Activated B cell treated with CpG ODN at 0.5 μM for 24 hours (primary cell): ENCODE measurements around the gene TLX2. TPM values are rescaled to one million over a fixed set of nuclear protein-coding genes. Genes with fewer than 3 reads are reported as not detected.
"Not testable (repeated sequence)": the region's sequence is repeated elsewhere in the genome, so short reads cannot be mapped to it uniquely, and the experiment has no call there.

ENCODE experiments used
- ATAC-seq: fragments of 200-7000 bp; cut with Tn5 transposase; one replicate; pipeline ENCODE4 v1.10.0; 2021; ENCODE audit warnings: low read depth, mild to moderate bottlenecking, moderate library complexity
- CTCF ChIA-PET: fragments of 350-600 bp; sonication (Branson Sonifier 250); formaldehyde crosslinking; loops from one replicate; lab custom pipeline; 2021; ENCODE audit warnings: antibody characterized with exemption; lab: Charles Lee
- POLR2A ChIA-PET: fragments of 350-600 bp; sonication (Branson Sonifier 250); formaldehyde crosslinking; loops from one replicate; lab custom pipeline; 2021; ENCODE audit warnings: antibody characterized with exemption; lab: Charles Lee
- DNase-seq: peaks from one replicate; pipeline ENCODE4 v3.0.0; 2022
- H3K27ac Mint-ChIP-seq: one replicate; pipeline ENCODE4 v1.8.0; 2020; ENCODE audit warnings: mixed read lengths
- H3K27me3 Mint-ChIP-seq: one replicate; pipeline ENCODE4 v1.8.0; 2021; ENCODE audit warnings: mixed read lengths
- H3K36me3 Mint-ChIP-seq: one replicate; pipeline ENCODE4 v1.8.0; 2021; ENCODE audit warnings: low read depth, mixed read lengths
- H3K4me1 Mint-ChIP-seq: one replicate; pipeline ENCODE4 v1.8.0; 2021; ENCODE audit warnings: mixed read lengths
- H3K4me3 Mint-ChIP-seq: one replicate; pipeline ENCODE4 v1.8.0; 2020; ENCODE audit warnings: mild to moderate bottlenecking, mixed read lengths
- H3K9me3 Mint-ChIP-seq: one replicate; pipeline ENCODE4 v1.8.0; 2020; ENCODE audit warnings: mixed read lengths
- CTCF ChIP-seq: fragments of 200-600 bp; IDR thresholded peaks from one replicate; pipeline ENCODE4 v1.8.0; 2022; ENCODE audit warnings: antibody characterized with exemption, mild to moderate bottlenecking
- intact Hi-C: fragments of 100-400 bp; cut with micrococcal nuclease; formaldehyde crosslinking; loops from one replicate; pipeline ENCODE4 v1.15.1; 2024
- total RNA-seq: library from RNA; stranded (reverse); gene quantifications from 2 replicates; pipeline ENCODE4 v1.2.3, GENCODE V29; 2022

The TLX2 gene
- total RNA-seq, result not detected in 2 replicates

- Mint-ChIP-seq H3K9me3 (no peaks in the 10 kb centered on the region), H3K36me3 (no peaks in the 10 kb centered on the region), H3K4me3 (peak within 1 kb of the TSS; percentile 66), H3K27me3 (peaks cover 52% of the 10 kb centered on the region), H3K4me1 (peaks cover 28% of the 10 kb centered on the region), H3K27ac (no peak within 1 kb of the TSS)
- no peak for TF ChIP-seq CTCF
- POLR2A ChIA-PET, result interaction anchor here (0.6 to 3.9 kb wide), 6 partner anchors 7 to 265 kb away, joined by 3 to 18 read pairs (median 3); partner anchors contain the start of genes MOGS and MRPL53
- DNase-seq (peak; percentile 30), ATAC-seq (no peak)
- CTCF ChIA-PET, result interaction anchor here (1.3 kb wide), 1 partner anchor 73 kb away, joined by 3 read pairs; no protein-coding TSS in a partner anchor
- intact Hi-C loops, result loop anchor here (2.0 to 10.0 kb wide), 2 partner anchors 16 to 340 kb away; partner anchors contain the start of genes LBX2 and MOB1A
Measured at GRCh38 chr2:74514368-74515270, at the start of gene TLX2. Gene TLX2 (plus strand): TSS chr2:74514450. CDS start chr2:74514807, 357 bp downstream.

- ATAC-seq, H3K27me3 Mint-ChIP-seq, H3K9me3 Mint-ChIP-seq, CTCF ChIA-PET, DNase-seq: not testable (repeated sequence)
- intact Hi-C loops, result loop anchor here (5.0 kb wide), 1 partner anchor 48 kb away; the partner anchor contains the start of genes C2orf81 and WDR54
- Mint-ChIP-seq H3K4me3 (peak overlapping the region; percentile 57), H3K36me3 (peaks cover 35% of the 10 kb centered on the region), H3K4me1 (peaks cover 26% of the 10 kb centered on the region), H3K27ac (peak overlapping the region; percentile 31)
- POLR2A ChIA-PET, result interaction anchor here (0.6 to 4.6 kb wide), 3 partner anchors 11 to 21 kb away, joined by 6 to 127 read pairs (median 78); partner anchors contain the start of genes CCDC142, INO80B, TTC31 and WBP1
Measured at GRCh38 chr2:74470742-74471141, 43.5 kb upstream of the TLX2 start.

- ChIA-PET CTCF (interaction anchor here (1.4 to 1.8 kb wide), 3 partner anchors 10 to 80 kb away, joined by 3 to 15 read pairs (median 9); partner anchors contain the start of genes CCDC142 and TTC31), POLR2A (interaction anchor here (0.6 to 4.6 kb wide), 7 partner anchors 10 to 692 kb away, joined by 4 to 127 read pairs (median 11); partner anchors contain the start of genes AUP1, C2orf81, CCDC142 and HTRA2)
- TF ChIP-seq CTCF, result no peak
- H3K27ac Mint-ChIP-seq, result peak overlapping the region; percentile 97
- H3K27me3 Mint-ChIP-seq, result no peaks in the 10 kb centered on the region
- intact Hi-C loops, result loop anchor here (1.0 to 5.0 kb wide), 5 partner anchors 7 to 58 kb away; partner anchors contain the start of genes AUP1, C2orf81, CCDC142 and HTRA2
- no peaks in the 10 kb centered on the region for H3K9me3 Mint-ChIP-seq
- DNase-seq (no peak), ATAC-seq (no peak)
- H3K36me3 Mint-ChIP-seq, result peaks cover 37% of the 10 kb centered on the region
- H3K4me1 Mint-ChIP-seq, result peaks cover 23% of the 10 kb centered on the region
- peak overlapping the region; percentile 97 for H3K4me3 Mint-ChIP-seq
Measured at GRCh38 chr2:74471332-74472065, 42.8 kb upstream of the TLX2 start.

GRCh38 chr2:74472086-74472944 lies 41.9 kb upstream of the TLX2 start, which contains the start of gene MRPL53:
Gene MRPL53 (minus strand): TSS chr2:74472680. CDS start chr2:74472660, 20 bp downstream.
- peak; percentile 91 for DNase-seq
- peak within 1 kb of the TSS; percentile 97 for H3K4me3 Mint-ChIP-seq
- peaks cover 40% of the 10 kb centered on the region for H3K36me3 Mint-ChIP-seq
- ATAC-seq, result peak; percentile 89
- peaks cover 23% of the 10 kb centered on the region for H3K4me1 Mint-ChIP-seq
- no peaks in the 10 kb centered on the region for H3K27me3 Mint-ChIP-seq
- POLR2A ChIA-PET, result interaction anchor here (0.6 to 4.6 kb wide), 18 partner anchors 10 to 294 kb away, joined by 3 to 127 read pairs (median 4); partner anchors contain the start of genes AUP1, C2orf81, CCDC142 and DQX1
- H3K9me3 Mint-ChIP-seq, result no peaks in the 10 kb centered on the region
- intact Hi-C loops, result loop anchor here (1.0 to 5.0 kb wide), 5 partner anchors 8 to 57 kb away; partner anchors contain the start of genes AUP1, C2orf81, CCDC142 and HTRA2
- peak within 1 kb of the TSS; percentile 97 for H3K27ac Mint-ChIP-seq
- no peak for TF ChIP-seq CTCF
- CTCF ChIA-PET, result interaction anchor here (0.6 to 1.8 kb wide), 7 partner anchors 9 to 81 kb away, joined by 3 to 15 read pairs (median 3); partner anchors contain the start of genes CCDC142, INO80B, TTC31 and WBP1
